Measurements from ENCODE around the gene TTC39B.
"Not testable (repeated sequence)": the region's sequence is repeated elsewhere in the genome, so short reads cannot be mapped to it uniquely, and the experiment has no call there.

TTC39B gene

GRCh38 chr9:15306757-15307522 lies at the start of gene TTC39B:
Gene TTC39B (minus strand): TSS chr9:15307216. CDS start chr9:15307125, 91 bp downstream.
- peak; percentile 42 to 48 for DNase-seq

DNA sequence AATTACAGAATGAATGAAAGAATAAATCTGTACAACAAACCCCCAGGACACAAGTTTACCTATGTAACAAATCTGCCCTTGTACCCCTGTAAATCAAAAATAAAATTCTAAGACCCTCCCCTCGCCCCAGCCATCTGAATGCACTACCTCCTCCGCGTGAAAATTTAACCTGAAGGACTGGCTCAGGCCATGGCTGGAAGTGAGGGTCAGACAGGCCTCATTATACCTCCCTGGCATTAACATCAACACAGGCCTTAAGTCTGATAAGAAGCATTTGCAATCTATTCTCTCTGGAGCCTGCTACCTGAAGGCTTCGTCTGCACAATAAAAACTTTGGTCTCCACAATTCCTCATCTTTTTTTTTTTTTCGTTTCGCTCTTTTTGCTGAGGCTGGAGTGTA lies 48.7 kb upstream of the TTC39B start:
- no peak for DNase-seq

- no peak for DNase-seq
These were observed 47.7 kb upstream of the TTC39B start for GRCh38 chr9:15354713-15355112.

- no peak for DNase-seq
These were observed 46.9 kb upstream of the TTC39B start for GRCh38 chr9:15353892-15354291.

DNA sequence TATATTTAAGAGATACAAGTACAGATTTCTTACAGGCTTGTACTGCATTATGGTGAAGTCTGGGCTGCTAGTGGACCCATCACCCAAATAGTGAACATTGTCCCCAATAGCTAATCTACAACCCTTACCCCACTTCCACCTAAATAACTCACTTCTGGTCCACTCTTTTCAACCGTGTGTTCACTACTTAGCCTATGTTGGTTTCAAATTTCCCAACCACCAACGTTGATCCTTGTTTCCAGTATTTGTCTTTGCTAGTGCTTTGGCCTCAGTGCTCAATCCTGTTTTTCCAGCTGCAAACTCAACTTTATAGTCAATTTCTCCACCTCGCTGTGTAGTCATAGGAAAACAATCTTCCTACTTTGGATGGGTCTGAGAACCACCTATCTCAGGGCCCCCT lies 45.3 kb upstream of the TTC39B start:
- no peak for DNase-seq

DNA sequence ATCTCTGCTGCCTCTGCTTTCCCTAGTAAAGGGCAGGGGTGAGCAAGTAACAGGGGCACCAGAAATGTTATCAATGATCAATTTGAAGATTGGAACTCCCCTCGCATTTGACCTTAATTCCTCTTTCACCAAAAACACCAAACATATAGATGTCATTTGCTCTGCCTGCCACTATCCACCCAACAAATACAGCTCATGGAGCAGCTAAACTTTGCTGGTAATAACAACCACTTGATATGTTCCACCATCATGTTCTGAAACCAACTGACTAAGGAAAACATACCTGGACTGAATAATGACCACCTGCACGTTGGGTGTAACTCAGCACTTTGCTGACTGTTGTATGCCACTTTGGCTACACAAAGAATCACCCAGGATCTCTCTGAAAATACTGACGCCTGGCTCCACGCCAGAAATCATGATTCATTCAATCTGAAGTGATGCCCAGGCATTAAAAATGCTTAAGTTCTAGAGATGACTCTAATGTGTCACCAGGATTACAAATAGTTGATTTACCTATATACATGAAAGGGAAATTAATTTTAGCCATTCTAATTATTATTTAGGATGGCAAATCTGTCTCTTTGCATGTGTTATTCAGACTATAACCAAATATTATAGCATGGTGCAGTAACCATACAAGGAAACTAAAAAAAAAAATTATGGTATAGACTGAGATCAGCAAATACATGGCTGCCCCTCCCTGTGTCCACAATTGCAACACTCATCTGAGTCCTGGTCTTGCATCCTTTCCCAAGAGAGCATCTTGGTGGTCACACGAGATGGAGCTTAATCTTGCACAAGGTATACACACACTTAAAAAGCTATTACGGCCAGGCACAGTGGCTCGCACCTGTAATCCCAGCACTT lies 43.1 kb upstream of the TTC39B start:
- peak; percentile 3 to 6 for DNase-seq

GRCh38 chr9:15346837-15347236 lies 39.8 kb upstream of the TTC39B start:
- no peak for DNase-seq

DNA sequence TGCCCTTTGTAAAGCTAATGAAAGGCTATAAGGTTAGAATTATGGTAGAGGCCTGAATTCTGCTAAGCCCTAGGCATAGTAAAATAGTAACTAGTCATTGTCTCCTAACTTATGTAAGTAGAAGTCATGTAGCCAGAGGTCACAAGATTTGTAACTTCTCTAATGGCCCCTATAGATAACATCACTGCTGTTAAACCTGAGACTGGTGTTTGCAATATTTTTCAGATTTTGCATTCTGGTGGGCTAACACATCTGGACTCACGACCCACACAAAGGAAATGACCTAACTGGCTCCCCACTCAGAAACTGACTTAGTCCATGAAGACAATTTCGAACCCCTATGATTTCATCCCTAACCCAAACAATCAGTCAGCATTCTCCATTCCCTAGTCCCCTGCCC lies 37.2 kb upstream of the TTC39B start:
- DNase-seq: no peak

DNA sequence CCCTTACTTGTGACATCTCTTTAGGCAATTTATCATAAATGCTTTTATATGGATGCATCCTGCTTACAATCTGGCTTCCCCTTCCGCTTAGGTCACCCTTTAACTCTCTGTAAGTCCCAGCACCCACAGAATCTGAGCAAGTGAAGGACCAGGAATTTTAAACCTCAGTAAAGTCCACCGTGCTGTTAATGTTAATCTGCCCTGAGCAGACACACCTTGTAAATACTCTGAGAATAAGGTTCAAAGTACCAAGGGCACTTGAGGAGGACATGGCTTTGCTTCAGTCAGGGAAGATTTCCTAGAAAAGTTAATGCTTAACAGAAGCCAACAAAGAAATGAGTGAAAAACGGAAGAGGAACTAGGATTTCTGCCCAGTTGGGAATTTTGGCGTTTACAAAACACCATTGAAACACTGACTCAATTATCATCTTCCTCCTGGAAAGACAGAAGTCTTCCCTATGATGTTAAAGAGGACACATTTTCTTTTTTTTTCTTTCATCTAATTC lies 26.4 kb upstream of the TTC39B start:
- DNase-seq: no peak

DNA sequence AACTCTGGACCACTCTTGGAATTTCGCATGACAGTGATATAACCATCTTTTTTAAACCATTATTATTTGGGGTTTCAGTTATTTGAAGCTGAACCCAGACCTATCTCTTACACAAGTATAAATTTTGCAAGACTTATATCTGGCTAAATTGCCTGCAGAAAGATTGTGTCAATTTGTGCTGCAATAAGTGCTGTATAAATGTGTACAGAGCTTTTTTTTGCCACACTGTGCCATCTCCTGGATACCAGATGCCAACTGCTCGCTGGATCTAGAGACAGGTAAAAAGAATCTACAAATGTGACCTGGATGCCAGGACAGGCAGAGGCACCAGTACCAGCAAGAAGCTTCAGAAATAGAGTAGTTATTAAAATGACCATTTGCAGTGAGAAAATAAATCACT lies 25.9 kb upstream of the TTC39B start:
- DNase-seq: no peak

DNA sequence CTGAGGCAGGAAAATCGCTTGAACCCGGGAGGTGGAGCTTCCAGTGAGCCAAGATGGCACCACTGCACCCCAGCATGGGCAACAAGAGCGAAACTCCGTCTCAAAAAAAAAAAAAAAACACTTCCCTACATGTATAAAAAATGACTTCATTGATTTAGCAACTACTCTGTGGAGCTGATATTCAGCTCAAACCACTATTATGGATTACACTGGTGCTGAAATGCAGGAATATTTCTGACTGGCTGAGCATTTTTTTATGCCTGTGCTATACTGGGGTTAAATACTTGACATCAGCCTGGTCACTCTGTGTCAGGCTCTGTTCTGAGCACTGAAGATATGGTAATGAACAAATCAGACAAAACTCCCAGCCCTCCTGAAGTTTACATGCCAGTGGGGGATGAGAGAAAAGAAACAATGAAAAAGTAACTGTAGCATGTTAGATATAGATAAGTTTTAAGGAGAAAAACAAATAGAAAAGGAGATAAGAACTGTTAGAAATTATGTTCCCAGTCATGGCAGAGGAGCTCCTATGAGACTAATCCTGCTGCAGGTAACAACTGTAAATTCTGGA lies 22.6 kb upstream of the TTC39B start:
- DNase-seq: no peak

- no peak for DNase-seq
These were observed 21.9 kb upstream of the TTC39B start for GRCh38 chr9:15328946-15329345.

GRCh38 chr9:15322695-15323094 lies 15.7 kb upstream of the TTC39B start:
- not testable (repeated sequence) for DNase-seq

- DNase-seq: not testable (repeated sequence)
These were observed 12.6 kb upstream of the TTC39B start for GRCh38 chr9:15319661-15320060.

DNA sequence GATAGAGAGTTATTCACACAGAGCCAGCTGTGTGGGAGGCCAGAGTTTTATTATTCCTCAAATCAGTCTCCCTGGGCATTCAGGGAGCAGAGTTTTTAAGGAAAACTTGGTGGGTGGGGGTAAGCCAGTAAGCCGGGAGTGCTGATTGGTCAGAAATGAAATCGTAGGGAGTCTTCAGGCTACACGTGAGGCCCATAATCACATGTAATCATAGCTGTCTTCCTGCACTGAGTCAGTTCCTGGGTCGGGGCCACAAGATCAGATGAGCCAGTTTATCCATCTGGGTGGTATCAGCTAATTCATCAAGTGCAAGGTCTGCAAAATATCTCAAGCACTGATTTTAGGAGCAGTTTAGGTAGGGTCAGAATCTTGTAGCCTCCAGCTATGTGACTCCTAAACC lies 10.8 kb upstream of the TTC39B start:
- no peak for DNase-seq

GRCh38 chr9:15311607-15312006 lies 4.6 kb upstream of the TTC39B start:
- no peak for DNase-seq

DNA sequence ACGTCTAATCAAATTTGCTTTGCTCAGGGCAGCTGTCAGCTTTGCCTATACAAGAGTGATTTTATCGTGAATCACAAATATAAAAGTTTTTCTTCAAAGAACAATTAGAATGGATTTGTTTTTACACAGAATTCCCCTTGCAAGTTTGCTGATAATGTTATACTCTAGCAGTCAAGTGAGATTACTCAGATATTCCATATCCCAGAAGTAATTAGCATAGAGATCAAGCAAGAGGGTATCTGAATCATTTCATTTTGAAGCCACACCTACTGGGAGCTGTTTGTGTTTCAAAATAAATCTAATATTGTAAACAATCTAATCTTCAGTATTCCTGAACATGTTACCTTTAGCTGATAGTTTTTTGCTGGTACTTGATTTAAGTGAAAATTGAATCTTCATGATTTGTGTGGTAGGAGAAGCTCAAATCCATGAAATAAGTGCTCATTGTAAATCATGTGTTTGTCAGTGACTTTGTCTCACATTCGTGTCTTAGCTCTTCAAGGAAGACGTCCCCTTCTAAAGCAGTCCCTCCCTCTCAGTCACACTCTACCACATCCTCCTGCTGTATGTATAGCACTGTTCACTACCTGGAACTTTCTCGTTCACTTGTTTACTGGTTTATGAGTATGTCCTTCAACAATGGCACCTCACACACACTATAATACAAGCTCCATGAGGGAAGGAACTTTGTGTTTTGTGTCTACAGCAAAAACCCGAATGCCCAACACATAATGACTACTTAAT lies 3.3 kb upstream of the TTC39B start:
- DNase-seq: no peak

DNA sequence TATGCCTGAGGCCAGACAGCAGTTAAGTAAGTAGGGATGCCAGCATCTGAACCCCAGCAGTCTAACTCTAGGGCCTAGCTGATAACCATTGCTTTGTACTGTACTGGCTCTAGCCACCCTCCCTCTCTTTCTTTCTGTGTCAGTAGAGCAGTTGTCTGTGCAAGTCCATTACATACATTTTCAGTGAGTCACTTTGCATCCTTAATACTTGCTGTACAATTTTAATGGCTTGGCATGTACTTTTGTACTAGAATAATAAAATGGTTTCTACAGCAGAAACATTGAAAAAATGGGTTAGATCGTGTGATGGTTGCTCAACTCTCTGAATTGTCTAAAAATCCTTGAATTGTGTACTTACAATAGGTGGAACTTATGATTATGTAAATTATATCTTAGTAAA lies 1.5 kb upstream of the TTC39B start:
- no peak for DNase-seq

DNA sequence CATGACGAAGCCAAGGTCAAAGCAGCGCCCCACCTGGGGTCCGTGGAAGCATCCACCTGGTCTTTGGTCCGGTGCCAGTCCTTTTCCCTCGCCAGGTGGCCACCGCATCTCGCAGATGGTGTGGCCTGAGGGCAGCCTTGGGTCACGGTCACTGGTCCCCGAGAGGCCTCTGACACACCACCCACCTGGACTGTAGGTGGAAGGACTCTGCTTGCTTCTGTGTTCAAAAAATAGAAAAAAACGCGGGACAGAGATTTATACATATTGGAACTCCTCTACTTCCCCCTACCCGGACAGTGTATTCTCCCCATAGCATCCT lies 466 bp upstream of the TTC39B start:
- DNase-seq: no peak

- DNase-seq: peak; percentile 25 to 35
These were observed 804 bp downstream of the TTC39B start for GRCh38 chr9:15306068-15306756.

GRCh38 chr9:15305470-15305869 lies 1.5 kb downstream of the TTC39B start:
- DNase-seq: no peak

GRCh38 chr9:15304632-15305031 lies 2.4 kb downstream of the TTC39B start:
- no peak for DNase-seq

Data from activated CD4-positive, alpha-beta T cell treated with anti-CD3 and anti-CD28 coated beads, Interleukin-2, amount 50 U/mL, for 4 hours (primary cell).